Left hindlimb (tissue), 1 donor: ENCODE measurements around the gene NCBP3.
"Not testable (repeated sequence)": the region's sequence is repeated elsewhere in the genome, so short reads cannot be mapped to it uniquely, and the experiment has no call there.

Experiments
- DNase-seq: peaks from one replicate; pipeline ENCODE4 v3.0.0-alpha.2; 2018

Gene NCBP3

DNA sequence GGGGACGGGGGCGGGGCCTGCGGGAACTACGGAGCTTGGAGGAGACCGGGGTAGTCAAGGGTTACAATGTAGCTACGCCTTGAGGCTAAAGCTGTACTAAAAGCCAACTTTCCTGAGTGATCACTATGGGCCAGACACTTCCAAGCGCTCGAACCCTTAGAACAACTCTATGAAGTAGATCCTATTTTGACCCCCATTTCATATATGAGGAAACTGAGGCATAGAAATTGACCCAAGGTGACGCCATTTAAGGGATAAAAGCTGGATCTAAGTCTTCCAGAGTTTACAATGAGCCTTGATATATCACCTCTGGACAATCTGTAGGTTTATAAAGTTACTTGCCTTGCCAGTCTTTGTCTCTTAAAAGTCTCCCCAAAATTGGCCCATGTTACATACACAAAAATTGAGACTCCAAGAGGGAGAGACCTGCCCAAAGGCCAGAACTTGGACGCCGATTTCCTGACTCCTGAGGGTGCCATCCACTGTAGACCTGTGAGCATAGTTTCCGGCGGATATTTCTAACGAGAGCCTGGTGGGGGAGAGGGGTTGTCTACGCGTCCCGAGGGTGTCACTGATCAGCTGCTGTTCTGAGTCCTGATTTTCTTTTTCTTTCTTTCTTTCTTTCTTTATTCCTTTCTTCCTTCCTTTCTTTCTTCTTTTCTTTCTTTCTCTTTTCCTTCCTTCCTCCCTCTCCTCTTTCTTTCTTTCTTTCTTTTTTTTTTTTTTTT, 555 bp upstream of the NCBP3 start:
- no peak for DNase-seq

- DNase-seq: no peak
Observed at GRCh38 chr17:3845291-3845620, 790 bp downstream of the NCBP3 start.

DNA sequence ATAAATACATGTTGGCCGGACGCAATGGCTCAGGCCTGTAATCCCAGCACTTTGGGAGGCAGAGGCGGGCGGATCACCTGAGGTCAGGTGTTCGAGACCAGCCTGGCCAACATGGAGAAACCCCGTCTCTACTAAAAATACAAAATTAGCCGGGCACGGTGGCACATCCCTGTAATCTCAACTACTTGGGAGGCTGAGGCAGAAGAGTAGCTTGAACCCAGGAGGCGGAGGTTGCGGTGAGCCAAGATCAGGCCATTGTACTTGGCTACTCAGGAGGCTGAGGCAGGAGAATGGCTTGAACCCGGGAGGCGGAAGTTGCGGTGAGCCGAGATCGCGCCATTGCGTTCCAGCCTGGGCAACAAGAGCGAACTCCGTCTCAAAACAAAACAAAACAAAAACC, 1.5 kb downstream of the NCBP3 start:
- DNase-seq: not testable (repeated sequence)

DNA sequence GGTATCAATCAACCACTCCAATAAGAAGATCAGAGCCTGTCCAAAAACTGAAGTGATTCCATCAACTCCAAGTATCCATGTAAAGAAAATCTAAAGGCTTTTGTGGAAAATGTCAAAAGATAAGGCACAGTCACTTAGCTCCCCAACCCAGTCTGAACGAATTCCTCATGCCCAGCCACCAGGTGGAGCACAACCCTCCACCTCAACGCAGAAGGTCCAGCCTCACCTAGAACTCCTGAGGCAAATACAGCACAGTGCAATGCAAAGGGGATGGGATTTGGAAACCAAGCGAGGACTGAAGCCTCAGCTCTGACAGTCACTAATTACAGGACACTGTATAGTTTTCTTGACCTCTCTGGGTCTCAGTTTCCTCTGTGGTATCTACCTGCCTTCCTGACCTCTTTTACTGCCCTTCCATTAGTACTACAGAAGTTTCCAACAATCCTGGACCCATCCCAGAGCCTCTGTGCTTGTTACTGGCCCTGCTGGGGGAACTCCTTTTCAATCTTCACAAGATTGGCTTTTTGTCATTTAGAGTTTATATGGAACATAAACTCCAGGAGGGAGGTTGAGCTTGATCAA, 2.0 kb downstream of the NCBP3 start:
- no peak for DNase-seq

DNA sequence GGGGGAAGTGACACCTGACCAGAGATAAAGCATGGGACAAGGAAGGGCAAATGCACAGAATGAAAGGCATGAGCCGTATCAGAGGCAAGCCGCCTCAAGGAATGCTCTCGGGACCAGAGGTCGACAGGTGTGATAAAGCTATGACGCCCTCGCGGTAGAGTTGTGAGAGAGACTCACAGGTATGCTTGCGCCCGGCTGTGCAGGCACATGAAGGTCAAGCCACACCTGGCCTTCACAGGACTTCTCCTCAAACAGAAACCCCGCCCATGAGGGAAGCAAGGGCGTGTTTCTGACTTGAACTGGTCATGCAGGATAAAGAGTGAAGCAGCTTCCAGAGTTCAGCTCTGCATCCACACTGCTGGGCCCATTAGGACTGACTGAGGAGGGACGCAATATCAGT, 7.8 kb downstream of the NCBP3 start:
- DNase-seq: no peak

- DNase-seq: no peak
Observed at GRCh38 chr17:3836551-3836950, 9.5 kb downstream of the NCBP3 start.

DNA sequence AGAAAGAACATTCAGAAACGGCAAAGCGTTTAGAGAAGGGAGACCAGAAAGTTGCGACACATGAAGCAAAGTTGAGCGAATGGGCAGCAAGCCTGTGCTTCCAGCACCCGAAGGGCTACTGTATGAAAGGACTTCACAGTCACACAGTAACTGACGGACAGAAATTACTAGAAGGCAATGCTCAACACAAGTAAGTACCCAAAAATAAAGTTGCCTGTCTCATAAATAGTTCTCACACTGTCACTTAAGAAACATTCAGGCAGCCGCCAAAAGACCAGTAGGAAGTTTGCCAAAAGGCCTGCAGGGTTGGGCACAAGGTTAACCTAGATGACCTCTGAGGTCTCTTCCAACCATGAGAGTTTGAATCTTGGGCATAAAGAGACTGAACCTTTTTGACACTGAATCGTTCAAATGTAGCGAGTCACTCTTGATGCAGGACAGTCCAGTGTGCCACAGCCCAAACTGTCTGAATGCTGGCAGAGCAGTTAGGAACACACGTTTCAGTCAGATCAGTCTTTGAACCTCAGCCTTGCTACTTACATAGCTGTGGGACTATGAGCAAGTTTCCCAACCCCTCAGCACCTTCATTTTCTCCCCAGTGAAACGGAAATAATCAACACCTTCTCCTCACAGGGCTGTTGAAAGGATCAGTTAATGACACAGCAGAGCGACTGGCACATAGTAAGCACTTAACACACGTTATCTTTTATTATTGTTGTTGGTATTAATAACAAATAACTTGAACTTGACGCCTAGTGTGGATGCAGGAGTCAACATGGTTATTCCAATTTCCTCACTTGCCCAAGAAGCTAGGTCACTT, 10.4 kb downstream of the NCBP3 start:
- no peak for DNase-seq

DNA sequence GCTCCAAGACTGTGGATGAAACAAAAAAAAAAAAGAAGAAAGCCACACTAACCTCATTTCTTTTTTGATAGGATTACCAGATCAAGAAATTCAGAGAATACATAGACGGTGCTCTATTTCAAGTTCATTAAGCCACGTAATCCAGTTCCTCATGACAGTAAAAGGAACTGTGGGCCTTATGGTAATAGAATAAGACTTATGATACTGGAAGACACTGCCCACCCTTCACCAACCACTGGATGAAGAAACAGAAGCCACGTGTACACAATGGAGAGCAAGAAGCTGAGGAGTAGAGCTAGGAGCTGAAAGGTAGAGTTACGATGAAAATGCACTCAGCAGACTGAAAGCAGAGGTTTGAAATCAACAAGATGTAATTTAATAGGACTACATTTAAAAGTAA, 11.2 kb downstream of the NCBP3 start:
- DNase-seq: no peak

DNA sequence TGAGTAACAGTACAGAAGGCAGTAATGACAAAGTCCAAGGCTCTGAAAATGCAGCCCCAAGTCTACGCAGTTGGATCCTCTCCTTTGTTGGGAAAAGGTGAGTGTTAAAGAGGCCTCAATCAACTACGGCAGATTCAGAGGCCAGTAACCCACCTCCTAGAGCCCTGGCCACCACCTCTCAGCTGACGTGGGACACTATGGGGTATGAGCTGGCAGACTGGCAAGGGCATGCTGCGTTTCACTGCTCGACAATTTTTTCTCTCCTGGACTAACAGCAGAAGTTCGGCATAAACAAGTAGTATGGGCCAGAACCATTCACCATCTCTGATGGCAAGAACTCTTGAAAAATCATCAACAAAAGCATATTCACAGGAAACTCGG, 17.2 kb downstream of the NCBP3 start:
- DNase-seq: no peak

DNA sequence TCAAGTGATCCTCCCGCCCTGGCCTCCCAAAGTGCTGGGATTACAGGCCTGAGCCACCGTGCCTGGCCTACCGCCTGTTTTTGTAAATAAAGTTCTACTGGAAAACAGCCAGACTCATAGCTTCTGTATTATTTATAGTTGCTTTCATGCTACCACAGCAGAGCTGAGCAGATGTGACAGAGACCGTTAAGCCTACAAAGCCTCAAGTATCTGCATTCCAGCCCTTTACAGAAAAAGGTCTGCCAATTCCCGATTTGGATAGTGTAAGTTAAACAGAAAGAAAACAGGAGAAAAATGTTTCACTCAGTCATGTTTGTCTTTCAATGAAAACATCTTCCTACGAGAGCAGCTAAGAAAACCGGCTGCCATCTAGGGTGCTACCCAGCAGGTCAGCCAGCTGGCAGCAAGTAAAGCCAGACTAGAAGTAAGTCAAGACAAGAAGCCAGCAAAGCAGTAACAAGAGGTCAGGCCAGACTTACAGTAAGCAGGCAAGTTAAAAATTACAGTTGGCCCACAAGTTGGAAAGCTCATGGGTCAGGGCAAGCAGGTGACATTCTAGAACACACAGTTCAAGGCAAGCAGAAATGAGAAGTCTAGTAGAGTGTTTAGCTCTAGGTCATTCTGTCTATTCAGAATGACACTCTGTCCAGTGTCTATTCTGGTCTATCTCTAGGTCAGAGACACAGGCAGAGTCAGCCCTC, 17.7 kb downstream of the NCBP3 start:
- DNase-seq: no peak

DNA sequence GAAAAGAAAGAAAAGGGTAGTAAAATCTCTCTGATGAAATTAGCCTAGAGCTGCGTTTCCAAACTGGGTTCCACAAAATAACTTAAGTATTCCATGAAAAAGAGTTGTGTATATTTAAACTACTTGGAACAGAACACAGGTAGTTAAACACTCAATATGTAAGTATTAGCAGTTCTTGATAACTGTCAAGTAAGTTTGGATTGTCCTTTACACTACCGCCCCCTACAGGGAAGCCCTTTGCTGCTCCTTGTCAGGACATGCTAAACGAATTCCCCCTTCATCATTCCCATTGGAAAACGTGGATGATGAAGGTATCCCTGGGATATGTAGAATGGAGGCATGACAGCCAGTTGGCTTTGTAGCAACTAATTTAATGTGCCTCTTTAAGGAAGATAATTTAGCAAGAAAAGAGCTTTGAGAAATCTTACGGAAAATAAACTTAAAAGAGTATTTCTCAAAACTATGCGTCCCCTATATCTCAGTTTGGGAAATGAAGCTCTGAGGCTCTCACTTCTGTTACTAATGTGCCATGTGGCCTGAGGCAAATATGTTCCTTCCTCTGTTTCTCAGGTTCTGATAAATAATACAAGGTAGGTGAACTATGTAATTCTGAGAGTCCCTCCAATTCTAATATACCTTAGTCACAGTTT, 18.8 kb downstream of the NCBP3 start:
- DNase-seq: no peak

GRCh38 chr17:3826191-3826590, 19.9 kb downstream of the NCBP3 start:
- no peak for DNase-seq

- DNase-seq: no peak
Observed at GRCh38 chr17:3821101-3821500, 24.9 kb downstream of the NCBP3 start.

DNA sequence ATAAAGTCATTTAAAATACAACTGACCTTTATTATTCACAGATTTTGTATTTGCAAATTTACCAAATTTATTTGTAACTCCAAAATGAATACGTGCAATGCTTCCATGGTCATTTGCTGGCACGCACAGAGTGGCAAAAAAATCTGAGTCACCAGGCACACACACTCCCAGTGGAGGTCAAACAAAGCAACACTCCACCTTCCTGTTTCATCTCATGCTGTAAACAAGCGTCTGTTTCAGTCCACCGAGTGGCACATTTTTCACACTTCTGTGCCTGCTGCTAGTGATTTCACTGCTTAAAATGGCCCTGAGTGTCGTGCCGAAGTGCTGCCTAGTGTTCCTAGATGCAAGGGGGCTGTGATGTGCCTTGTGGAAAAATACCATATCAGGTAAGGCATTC, 27.3 kb downstream of the NCBP3 start:
- DNase-seq: no peak

DNA sequence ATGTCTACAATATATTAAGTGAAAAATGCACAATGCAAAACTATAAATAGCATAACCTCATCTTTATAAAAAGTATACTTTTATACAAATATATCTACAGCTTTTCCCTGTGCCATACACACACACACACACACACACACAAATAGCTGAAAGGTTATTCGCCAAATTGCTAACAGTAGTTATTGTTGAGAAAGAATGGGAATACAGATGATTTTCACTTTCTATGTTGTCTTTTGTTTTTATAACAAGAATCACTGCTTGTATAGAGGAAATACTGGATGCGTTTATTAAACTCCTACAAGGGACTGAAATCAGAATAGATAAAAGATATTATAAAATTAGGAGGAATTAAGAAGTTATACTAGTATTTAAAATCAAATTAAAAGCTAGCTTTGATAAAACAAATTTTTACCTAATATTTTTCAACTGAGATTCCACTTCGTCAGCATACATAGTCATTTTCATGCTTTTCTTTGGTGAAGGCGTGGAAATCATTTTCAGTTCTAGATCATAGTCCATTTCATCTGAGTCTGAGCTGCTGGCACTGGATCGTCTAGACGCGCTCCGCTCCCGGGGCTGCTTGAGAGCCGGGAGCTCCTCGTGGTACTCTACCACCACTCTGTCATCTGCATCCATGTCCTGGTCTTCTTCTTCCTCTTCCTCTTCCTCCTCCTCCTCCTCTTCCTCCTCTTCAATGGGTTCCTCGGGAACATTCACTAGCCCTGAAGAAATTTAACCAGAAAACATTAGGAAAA, 28.0 kb downstream of the NCBP3 start:
- no peak for DNase-seq

GRCh38 chr17:3815925-3816324, 30.1 kb downstream of the NCBP3 start:
- DNase-seq: no peak

DNA sequence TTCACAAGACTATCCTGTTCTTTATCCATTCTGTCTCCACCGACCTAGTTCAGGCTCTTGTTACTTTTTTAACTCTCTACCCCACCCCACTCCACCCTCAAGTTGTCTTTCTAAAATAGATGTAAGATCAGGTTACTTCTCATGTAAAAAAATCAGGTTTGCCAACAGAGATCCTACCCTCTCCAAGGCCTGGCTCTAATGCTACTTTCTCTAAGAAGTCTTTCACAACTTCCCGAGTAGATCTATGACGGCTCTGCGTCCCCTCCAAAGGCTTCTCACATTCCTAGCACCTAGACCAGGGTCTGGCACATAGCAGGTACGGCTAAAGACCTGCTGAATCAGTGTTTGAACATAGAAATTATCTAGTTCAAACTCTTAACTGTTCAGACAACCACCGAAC, 30.9 kb downstream of the NCBP3 start:
- no peak for DNase-seq

DNA sequence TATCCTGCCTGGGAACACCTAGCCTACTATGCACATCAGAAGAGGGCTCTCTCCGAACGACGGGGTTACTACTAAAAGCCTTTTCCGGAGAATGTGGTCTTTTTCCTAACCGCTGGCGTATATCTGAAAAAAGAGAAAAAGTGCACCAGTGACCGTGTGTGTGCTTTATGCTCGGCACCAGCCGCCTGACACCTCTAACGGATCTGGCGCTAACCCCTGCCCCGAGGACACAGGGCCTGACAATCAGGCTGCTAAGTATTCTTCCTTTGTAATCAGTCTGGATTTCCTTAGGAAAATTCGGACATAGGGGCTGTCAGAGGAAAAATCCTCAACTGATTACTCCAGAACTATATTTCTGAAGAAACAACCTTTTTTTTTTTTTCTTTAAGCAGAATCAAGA, 31.7 kb downstream of the NCBP3 start:
- no peak for DNase-seq

- no peak for DNase-seq
Observed at GRCh38 chr17:3813171-3813570, 32.9 kb downstream of the NCBP3 start.

GRCh38 chr17:3812771-3813170, 33.3 kb downstream of the NCBP3 start:
- DNase-seq: no peak

GRCh38 chr17:3812284-3812683, 33.8 kb downstream of the NCBP3 start:
- DNase-seq: no peak

- no peak for DNase-seq
Observed at GRCh38 chr17:3810019-3810418, 36.0 kb downstream of the NCBP3 start.
